Nephron (organoid): Measurements from ENCODE around the gene DHX8.

Experiments
- H3K27ac Mint-ChIP-seq, 3 experiments: 2 replicates each; pipeline ENCODE4 v1.8.0; 2020; ENCODE audit warnings: mixed read lengths in 3 of 3, mild to moderate bottlenecking in 2 of 3, moderate library complexity in 1 of 3
- H3K27me3 Mint-ChIP-seq: 2 replicates; pipeline ENCODE4 v1.8.0; 2021; ENCODE audit warnings: low read depth, mild to moderate bottlenecking, moderate library complexity, mixed read lengths
- H3K36me3 Mint-ChIP-seq: 2 replicates; pipeline ENCODE4 v1.8.0; 2020; ENCODE audit warnings: low read depth, mixed read lengths
- H3K4me1 Mint-ChIP-seq: 2 replicates; pipeline ENCODE4 v1.8.0; 2020; ENCODE audit warnings: mixed read lengths
- H3K4me3 Mint-ChIP-seq, 3 experiments: 2 replicates each; pipeline ENCODE4 v1.8.0; 2020; ENCODE audit warnings: mild to moderate bottlenecking in 3 of 3, mixed read lengths in 3 of 3, moderate library complexity in 2 of 3
- H3K9me3 Mint-ChIP-seq: 2 replicates; pipeline ENCODE4 v1.8.0; 2020; ENCODE audit warnings: mixed read lengths
- CTCF ChIP-seq, 3 experiments: fragments of 200-600 bp; sonication (generic); IDR thresholded peaks; one replicate each; pipeline ENCODE4 v1.5.0; 2021; ENCODE audit warnings: antibody characterized with exemption in 3 of 3; ENCODE audit not compliant: unreplicated experiment in 3 of 3

The DHX8 gene

DNA sequence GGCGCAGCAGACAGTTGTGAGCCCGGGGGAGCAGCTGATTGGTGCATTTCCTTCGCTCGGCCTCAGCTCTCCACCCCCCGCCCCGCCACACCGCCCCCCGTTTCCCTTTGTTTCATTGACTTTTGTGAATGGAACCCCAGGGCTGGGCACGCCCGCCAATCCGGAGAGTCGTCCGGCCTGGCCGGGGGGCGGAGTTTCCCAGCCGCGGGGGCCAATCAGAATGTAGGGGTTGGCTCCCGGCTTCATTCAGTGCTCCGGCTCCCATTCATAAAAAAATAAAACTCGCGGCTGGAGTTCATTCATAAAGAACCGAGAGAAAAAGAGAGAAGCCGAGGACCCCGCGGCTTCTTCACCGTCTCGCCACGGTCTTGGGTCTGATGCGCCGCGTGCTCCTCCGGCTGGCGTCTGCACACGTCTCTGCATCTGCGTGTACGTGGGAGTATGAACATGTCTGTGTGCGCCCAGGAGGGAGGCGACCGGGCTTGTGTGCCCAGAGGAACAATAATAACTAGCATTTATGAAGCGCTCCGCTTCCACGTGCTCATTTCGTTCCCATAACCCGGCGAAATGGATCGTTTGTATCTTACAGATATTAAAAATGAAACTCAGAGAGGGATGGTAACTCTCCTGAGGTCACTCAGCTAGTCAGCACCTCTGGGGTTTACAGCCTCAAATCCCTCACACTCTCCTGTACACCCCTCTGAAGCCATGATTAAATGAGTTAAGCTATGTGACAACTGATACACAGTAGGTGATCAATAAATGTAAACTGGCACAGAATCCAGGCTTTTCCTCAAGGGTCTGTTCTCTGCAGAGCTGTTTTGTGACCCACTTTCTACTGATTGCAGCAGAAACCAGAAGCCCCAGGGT is 62.8 kb downstream of the DHX8 start, which contains the start of gene ETV4:
ETV4 (minus strand) TSS at position 22 of the 870 bp plus-strand sequence. CDS start 723 bp downstream, outside the sequence.
- Mint-ChIP-seq H3K27ac (peak within 1 kb of the TSS in 1 of 3 experiments; percentile 14), H3K4me1 (peaks cover 35% of the 10 kb centered on the region), H3K27me3 (peaks cover 96% of the 10 kb centered on the region), H3K9me3 (no peaks in the 10 kb centered on the region), H3K4me3 (peak within 1 kb of the TSS; percentile 79 to 81 (median 80)), H3K36me3 (no peaks in the 10 kb centered on the region)
- no peak for TF ChIP-seq CTCF (IDR thresholded peaks at IDR 0.05; ENCODE audit: unreplicated experiment in 3 of 3)

- Mint-ChIP-seq H3K27me3 (peaks cover 95% of the 10 kb centered on the region), H3K27ac (no peak overlapping the region), H3K36me3 (no peaks in the 10 kb centered on the region), H3K4me3 (peak overlapping the region; percentile 76 to 79 (median 78)), H3K9me3 (no peaks in the 10 kb centered on the region), H3K4me1 (peaks cover 37% of the 10 kb centered on the region)
- no peak for TF ChIP-seq CTCF (IDR thresholded peaks at IDR 0.05; ENCODE audit: unreplicated experiment in 3 of 3)
Observed at GRCh38 chr17:43547189-43547550, 63.4 kb downstream of the DHX8 start.

DNA sequence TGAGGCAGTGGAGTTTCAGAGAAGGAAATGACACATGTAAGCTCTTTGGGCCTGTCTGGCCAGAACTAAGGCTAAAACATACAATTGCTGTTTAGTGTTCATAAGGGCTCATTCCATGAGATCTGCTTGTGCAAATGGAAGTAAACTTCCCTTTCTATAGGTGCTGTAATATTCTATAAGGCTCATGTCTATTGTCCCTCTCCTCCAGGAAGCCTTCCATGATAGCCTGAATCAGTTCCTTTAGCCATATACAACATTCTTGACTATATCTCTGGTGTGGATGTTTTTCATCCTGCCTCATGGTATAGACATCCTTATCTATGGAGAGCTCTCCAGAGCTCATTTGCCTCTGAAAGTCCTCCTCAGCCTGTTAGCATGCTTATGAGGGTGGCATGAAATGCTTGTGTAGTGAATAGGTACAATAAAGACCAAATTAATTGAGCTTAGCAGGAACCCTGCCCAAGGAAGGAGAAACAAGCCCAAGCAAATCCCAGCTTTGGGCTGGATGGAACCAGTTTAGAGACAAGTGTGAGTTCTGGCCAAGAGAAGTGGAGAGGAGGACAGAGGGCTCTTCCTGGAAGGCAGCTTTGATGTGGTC is 64.0 kb downstream of the DHX8 start:
- no peaks in the 10 kb centered on the region for H3K9me3 Mint-ChIP-seq
- H3K36me3 Mint-ChIP-seq = no peaks in the 10 kb centered on the region
- H3K27me3 Mint-ChIP-seq = peaks cover 95% of the 10 kb centered on the region
- TF ChIP-seq CTCF (IDR thresholded peaks at IDR 0.05; ENCODE audit: unreplicated experiment in 3 of 3) = no peak
- peaks cover 36% of the 10 kb centered on the region for H3K4me1 Mint-ChIP-seq
- no peak overlapping the region for H3K27ac Mint-ChIP-seq
- H3K4me3 Mint-ChIP-seq = peak overlapping the region in 2 of 3 experiments; percentile 76 to 78

DNA sequence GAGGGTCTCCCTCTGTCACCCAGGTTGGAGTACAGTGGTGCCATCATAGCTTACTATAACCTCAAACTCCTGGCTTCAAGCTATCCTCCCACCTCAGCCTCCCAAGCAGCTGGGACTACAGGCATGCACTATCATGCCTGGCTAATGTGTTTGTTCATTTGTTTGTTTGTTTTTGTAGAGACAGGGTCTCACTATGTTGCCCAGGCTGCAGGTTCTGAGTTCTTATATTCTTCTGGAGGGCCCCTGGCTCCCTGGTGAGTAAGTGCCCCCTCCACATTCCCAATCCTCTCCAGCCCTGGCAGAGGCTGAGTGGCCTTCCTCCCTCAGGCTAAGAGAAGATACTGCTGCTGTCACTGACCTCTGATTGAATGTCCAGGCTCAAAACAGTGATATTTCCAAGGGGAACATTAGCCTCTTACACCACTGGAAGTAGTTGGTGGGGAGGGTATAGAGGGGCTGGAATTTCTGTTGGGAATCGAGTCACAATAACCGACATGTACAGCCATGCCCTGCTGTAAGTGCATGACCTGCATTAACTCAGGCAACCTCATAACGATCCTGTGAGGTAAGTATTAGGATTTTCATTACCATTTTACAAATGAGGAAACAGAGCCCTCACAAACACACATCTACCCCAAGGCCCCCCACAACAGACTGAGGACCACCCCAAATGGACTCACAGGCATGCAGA is 65.1 kb downstream of the DHX8 start:
- no peak overlapping the region for H3K4me3 Mint-ChIP-seq
- no peak overlapping the region for H3K27ac Mint-ChIP-seq
- TF ChIP-seq CTCF (IDR thresholded peaks at IDR 0.05; ENCODE audit: unreplicated experiment in 3 of 3) = no peak
- peaks cover 95% of the 10 kb centered on the region for H3K27me3 Mint-ChIP-seq
- no peaks in the 10 kb centered on the region for H3K36me3 Mint-ChIP-seq
- no peaks in the 10 kb centered on the region for H3K9me3 Mint-ChIP-seq
- peaks cover 30% of the 10 kb centered on the region for H3K4me1 Mint-ChIP-seq

- Mint-ChIP-seq H3K4me3 (no peak overlapping the region), H3K4me1 (peaks cover 27% of the 10 kb centered on the region), H3K9me3 (no peaks in the 10 kb centered on the region), H3K27me3 (peaks cover 95% of the 10 kb centered on the region), H3K36me3 (no peaks in the 10 kb centered on the region), H3K27ac (no peak overlapping the region)
- no peak for TF ChIP-seq CTCF (IDR thresholded peaks at IDR 0.05; ENCODE audit: unreplicated experiment in 3 of 3)
Observed at GRCh38 chr17:43549496-43549895, 65.7 kb downstream of the DHX8 start.
